GM12891 (cell line): ENCODE results near the gene KCNAB1.

Experiments
- PAX5 ChIP-seq: IDR thresholded peaks from 2 replicates; pipeline ENCODE4 v1.6.1; 2011; ENCODE audit warnings: low read length, moderate library complexity, mild to moderate bottlenecking; ENCODE audit not compliant: insufficient read depth, severe bottlenecking
- POLR2A ChIP-seq: IDR thresholded peaks from 2 replicates; pipeline ENCODE4 v1.6.1; 2011; ENCODE audit warnings: low read depth, low read length, control low read depth
- POLR2AphosphoS5 ChIP-seq: IDR thresholded peaks from 2 replicates; pipeline ENCODE4 v1.6.1; 2011; ENCODE audit warnings: low read depth, low read length, control low read depth
- POU2F2 ChIP-seq: IDR thresholded peaks from 2 replicates; pipeline ENCODE4 v1.6.1; 2011; ENCODE audit warnings: low read depth, mild to moderate bottlenecking, control low read depth, low read length, moderate library complexity
- SPI1 ChIP-seq: IDR thresholded peaks from 2 replicates; pipeline ENCODE4 v1.6.1; 2011; ENCODE audit warnings: low read depth, low read length, control low read depth
- TAF1 ChIP-seq: IDR thresholded peaks from 2 replicates; pipeline ENCODE4 v1.6.1; 2011; ENCODE audit warnings: low read depth, low read length, control low read depth

DNA sequence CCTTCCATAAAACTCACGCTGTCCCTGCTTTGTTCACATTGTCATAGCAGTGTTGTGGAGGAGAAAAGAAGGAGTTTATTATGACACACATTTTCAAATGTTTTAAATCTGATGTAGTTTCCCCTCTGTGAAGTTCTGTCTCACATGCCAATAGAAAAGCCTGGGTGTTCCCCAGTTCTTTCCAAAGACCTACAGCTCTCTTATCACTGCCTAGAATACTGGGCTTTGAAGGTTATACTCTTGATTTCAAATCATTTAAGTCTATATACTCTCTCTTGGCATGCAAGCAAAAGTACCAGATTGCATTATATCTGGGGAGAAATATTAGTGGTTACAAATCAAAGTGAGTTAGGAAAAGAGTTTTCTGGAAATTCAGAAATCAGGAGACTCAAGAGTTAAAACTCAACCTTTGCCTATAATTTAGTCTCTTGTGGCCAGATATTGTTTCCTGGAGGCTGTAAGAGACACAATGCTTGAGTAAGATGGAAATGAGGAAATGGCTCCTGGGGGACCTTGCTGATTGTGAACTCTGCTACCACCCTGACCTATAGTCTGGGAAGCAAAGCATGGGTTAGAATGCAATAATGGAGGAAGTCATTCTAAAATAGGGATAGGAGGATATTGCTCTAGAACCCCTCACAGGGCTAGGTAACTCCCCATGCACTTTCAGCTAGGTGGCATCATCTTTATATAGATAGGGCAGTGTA, 182.8 kb downstream of the KCNAB1 start:
- TF ChIP-seq POLR2A: no peak
- no peak for TF ChIP-seq POLR2AphosphoS5
- TF ChIP-seq TAF1: no peak
- TF ChIP-seq SPI1: no peak
- no peak for TF ChIP-seq POU2F2
- no peak for TF ChIP-seq PAX5
